GM23338 (cell line): ENCODE data around the gene TGFBR1. TPM values are rescaled to one million over a fixed set of nuclear protein-coding genes. Genes with fewer than 3 reads are reported as not detected.

Source experiments
- ATAC-seq: fragments of 200-7000 bp; cut with Tn5 transposase; 3 replicates; pipeline ENCODE4 v1.9.1; 2020
- DNase-seq: peaks from one replicate; pipeline ENCODE4 v3.0.0-alpha.2; 2015; ENCODE audit warnings: low spot score
- H2AFZ ChIP-seq: fragments of 200-600 bp; sonication (generic); 2 replicates; pipeline ENCODE4 v1.8.0; 2016; ENCODE audit warnings: antibody characterized with exemption, mild to moderate bottlenecking, moderate library complexity
- H3F3A ChIP-seq: fragments of 200-600 bp; sonication (generic); replicated peaks from 2 replicates; pipeline ENCODE4 v1.8.0; 2017; ENCODE audit warnings: antibody characterized with exemption, mixed run types, low read depth
- H3K27ac ChIP-seq: fragments of 200-600 bp; sonication (generic); 2 replicates; pipeline ENCODE4 v1.6.1; 2016; ENCODE audit warnings: low read depth
- H3K27me3 ChIP-seq: fragments of 200-600 bp; sonication (generic); 2 replicates; pipeline ENCODE4 v1.8.0; 2016; ENCODE audit warnings: mild to moderate bottlenecking, mixed run types, moderate library complexity; ENCODE audit not compliant: insufficient read depth
- H3K36me3 ChIP-seq: fragments of 200-600 bp; sonication (generic); 2 replicates; pipeline ENCODE4 v1.8.0; 2016; ENCODE audit warnings: mild to moderate bottlenecking; ENCODE audit not compliant: insufficient read depth
- H3K4me1 ChIP-seq: fragments of 200-600 bp; sonication (generic); 2 replicates; pipeline ENCODE4 v1.8.0; 2016; ENCODE audit warnings: mild to moderate bottlenecking, moderate library complexity; ENCODE audit not compliant: insufficient read depth
- H3K4me2 ChIP-seq: fragments of 200-600 bp; sonication (generic); 2 replicates; pipeline ENCODE4 v1.7.1; 2017; ENCODE audit warnings: mixed run types
- H3K4me3 ChIP-seq: fragments of 200-600 bp; sonication (generic); 2 replicates; pipeline ENCODE4 v1.6.1; 2016; ENCODE audit warnings: mixed run types
- H3K79me2 ChIP-seq: fragments of 200-600 bp; sonication (generic); replicated peaks from 2 replicates; pipeline ENCODE4 v1.8.0; 2017; ENCODE audit warnings: mild to moderate bottlenecking; ENCODE audit not compliant: insufficient read depth
- H3K9me2 ChIP-seq: fragments of 200-600 bp; sonication (generic); 2 replicates; pipeline ENCODE4 v1.8.0; 2017; ENCODE audit not compliant: insufficient read depth
- H4K20me1 ChIP-seq: fragments of 200-600 bp; sonication (generic); replicated peaks from 2 replicates; pipeline ENCODE4 v1.8.0; 2017; ENCODE audit warnings: mild to moderate bottlenecking; ENCODE audit not compliant: insufficient read depth
- H3K27ac Mint-ChIP-seq: 2 replicates; pipeline ENCODE4 v1.8.0; 2020; ENCODE audit warnings: inconsistent platforms, mild to moderate bottlenecking, moderate library complexity, mixed read lengths
- H3K27me3 Mint-ChIP-seq: 3 replicates; pipeline ENCODE4 v1.8.0; 2022; ENCODE audit warnings: low read depth, mild to moderate bottlenecking, moderate library complexity, mixed read lengths, inconsistent platforms; ENCODE audit not compliant: insufficient read depth, poor library complexity
- H3K36me3 Mint-ChIP-seq: 3 replicates; pipeline ENCODE4 v1.8.0; 2021; ENCODE audit warnings: low read depth, mild to moderate bottlenecking, inconsistent platforms, moderate library complexity, mixed read lengths
- H3K4me1 Mint-ChIP-seq: 3 replicates; pipeline ENCODE4 v1.8.0; 2020; ENCODE audit warnings: mild to moderate bottlenecking, inconsistent platforms, mixed read lengths
- H3K4me3 Mint-ChIP-seq: 3 replicates; pipeline ENCODE4 v1.8.0; 2021; ENCODE audit warnings: moderate library complexity, mild to moderate bottlenecking, inconsistent platforms, mixed read lengths
- H3K9me3 Mint-ChIP-seq: 3 replicates; pipeline ENCODE4 v1.8.0; 2020; ENCODE audit warnings: moderate library complexity, mild to moderate bottlenecking, inconsistent platforms, mixed read lengths
- CREB1 ChIP-seq: fragments of 250-450 bp; sonication (Bioruptor Pico); IDR thresholded peaks from 2 replicates; pipeline ENCODE4 v1.5.0; 2020; ENCODE audit warnings: low read depth, mild to moderate bottlenecking, moderate library complexity
- CTCF ChIP-seq, 2 experiments: fragments of 200-600 bp in 1 of 2; sonication (generic) in 1 of 2; conservative IDR thresholded peaks; 2 replicates each; pipeline versions ENCODE4 v1.5.1 to v1.6.1; 2016 to 2017; ENCODE audit warnings: antibody characterized with exemption in 2 of 2, low read depth in 2 of 2, mild to moderate bottlenecking in 2 of 2, moderate library complexity in 1 of 2
- ETS1 ChIP-seq: IDR thresholded peaks from 2 replicates; pipeline ENCODE4 v1.6.1; 2016; ENCODE audit warnings: antibody characterized with exemption
- EZH2 ChIP-seq: fragments of 200-600 bp; sonication (generic); IDR thresholded peaks from one replicate; pipeline ENCODE4 v1.8.0; 2017; ENCODE audit warnings: antibody characterized with exemption, mild to moderate bottlenecking, low read depth; ENCODE audit not compliant: unreplicated experiment
- EZH2phosphoT487 ChIP-seq: fragments of 200-600 bp; sonication (generic); IDR thresholded peaks from one replicate; pipeline ENCODE4 v1.8.1; 2018; ENCODE audit warnings: antibody characterized with exemption; ENCODE audit not compliant: unreplicated experiment
- JUNB ChIP-seq: IDR thresholded peaks from one replicate; pipeline ENCODE4 v1.6.1; 2016; ENCODE audit warnings: antibody characterized with exemption; ENCODE audit not compliant: unreplicated experiment
- NANOG ChIP-seq: IDR thresholded peaks from 2 replicates; pipeline ENCODE4 v1.6.1; 2016; ENCODE audit warnings: antibody characterized with exemption, borderline replicate concordance
- POLR2AphosphoS5 ChIP-seq: IDR thresholded peaks from 2 replicates; pipeline ENCODE4 v1.6.1; 2016; ENCODE audit warnings: antibody characterized with exemption, low read depth
- REST ChIP-seq: IDR thresholded peaks from one replicate; pipeline ENCODE4 v1.6.1; 2018; ENCODE audit warnings: antibody characterized with exemption; ENCODE audit not compliant: unreplicated experiment
- STAT1 ChIP-seq: IDR thresholded peaks from one replicate; pipeline ENCODE4 v1.6.1; 2016; ENCODE audit warnings: antibody characterized with exemption; ENCODE audit not compliant: unreplicated experiment
- ZNF114 ChIP-seq: fragments of 250-450 bp; sonication (Bioruptor Pico); IDR thresholded peaks from 2 replicates; pipeline ENCODE4 v1.5.0; 2020; ENCODE audit warnings: mild to moderate bottlenecking, moderate library complexity
- ZNF331 ChIP-seq: fragments of 250-450 bp; sonication (Bioruptor Pico); IDR thresholded peaks from 2 replicates; pipeline ENCODE4 v1.5.0; 2020; ENCODE audit warnings: low read depth, mild to moderate bottlenecking, moderate library complexity
- ZNF462 ChIP-seq: fragments of 250-450 bp; sonication (Bioruptor Pico); IDR thresholded peaks from 2 replicates; pipeline ENCODE4 v1.5.0; 2020; ENCODE audit warnings: mild to moderate bottlenecking, moderate library complexity
- polyA plus RNA-seq: library from polyadenylated mRNA; unstranded; fragments of >200 nt; fragmentation: Nextera tagmentation; extraction: Ambion mirVana; gene quantifications from 2 replicates; pipeline ENCODE4 v1.2.1, GENCODE V29; 2016
- total RNA-seq: library from RNA; depleted of rRNA; stranded (reverse); fragments of >200 nt; shearing (Covaris generic); gene quantifications from 2 replicates; pipeline ENCODE4 v1.2.3, GENCODE V29; 2014

TGFBR1 gene
- total and polyA plus RNA-seq, 2 experiments from 2014 or later: 9.3 to 40.2 TPM

- Histone ChIP-seq H3K4me2 (no peak overlapping the region), H3K27ac (no peak overlapping the region), H4K20me1 (no peaks in the 10 kb centered on the region), H3K9me2 (no peaks in the 10 kb centered on the region), H3K27me3 (no peaks in the 10 kb centered on the region), H3K4me1 (peaks cover 9% of the 10 kb centered on the region), H3F3A (no peaks in the 10 kb centered on the region), H2AFZ (no peak overlapping the region), H3K79me2 (no peaks in the 10 kb centered on the region), H3K4me3 (no peak overlapping the region), H3K36me3 (no peaks in the 10 kb centered on the region)
- H3K4me1 Mint-ChIP-seq: peaks cover 5% of the 10 kb centered on the region
- no peaks in the 10 kb centered on the region for H3K36me3 Mint-ChIP-seq
- TF ChIP-seq EZH2 (no peak), ZNF462 (CRISPR knock-in tag) (no peak), STAT1 (no peak), POLR2AphosphoS5 (no peak), EZH2phosphoT487 (no peak), REST (no peak), JUNB (no peak), ZNF114 (CRISPR knock-in tag) (no peak), CREB1 (CRISPR knock-in tag) (no peak), ETS1 (no peak), CTCF (conservative IDR thresholded peaks at IDR 0.05; ENCODE audit: low read depth in 2 of 2) (no peak), NANOG (no peak), ZNF331 (CRISPR knock-in tag) (no peak)
- no peak overlapping the region for H3K27ac Mint-ChIP-seq
- DNase-seq: no peak
- peaks cover 4% of the 10 kb centered on the region for H3K27me3 Mint-ChIP-seq
- no peaks in the 10 kb centered on the region for H3K9me3 Mint-ChIP-seq
- no peak for ATAC-seq
- no peak overlapping the region for H3K4me3 Mint-ChIP-seq
These were observed 85.1 kb downstream of the TGFBR1 start for GRCh38 chr9:99189887-99190596.
